DOHH2 (cell line): ENCODE measurements around the gene FMNL2.

Source experiments
- CTCF ChIP-seq: fragments of 200-600 bp; sonication (generic); IDR thresholded peaks from one replicate; pipeline ENCODE4 v1.5.1; 2014; ENCODE audit warnings: antibody characterized with exemption, mild to moderate bottlenecking, low read depth, low read length; ENCODE audit not compliant: poor library complexity, severe bottlenecking
- EZH2phosphoT487 ChIP-seq: fragments of 200-600 bp; sonication (generic); IDR thresholded peaks from 2 replicates; pipeline ENCODE4 v1.6.1; 2017; ENCODE audit warnings: borderline replicate concordance, mild to moderate bottlenecking, antibody characterized with exemption, low read length, moderate library complexity, mixed read lengths

DNA sequence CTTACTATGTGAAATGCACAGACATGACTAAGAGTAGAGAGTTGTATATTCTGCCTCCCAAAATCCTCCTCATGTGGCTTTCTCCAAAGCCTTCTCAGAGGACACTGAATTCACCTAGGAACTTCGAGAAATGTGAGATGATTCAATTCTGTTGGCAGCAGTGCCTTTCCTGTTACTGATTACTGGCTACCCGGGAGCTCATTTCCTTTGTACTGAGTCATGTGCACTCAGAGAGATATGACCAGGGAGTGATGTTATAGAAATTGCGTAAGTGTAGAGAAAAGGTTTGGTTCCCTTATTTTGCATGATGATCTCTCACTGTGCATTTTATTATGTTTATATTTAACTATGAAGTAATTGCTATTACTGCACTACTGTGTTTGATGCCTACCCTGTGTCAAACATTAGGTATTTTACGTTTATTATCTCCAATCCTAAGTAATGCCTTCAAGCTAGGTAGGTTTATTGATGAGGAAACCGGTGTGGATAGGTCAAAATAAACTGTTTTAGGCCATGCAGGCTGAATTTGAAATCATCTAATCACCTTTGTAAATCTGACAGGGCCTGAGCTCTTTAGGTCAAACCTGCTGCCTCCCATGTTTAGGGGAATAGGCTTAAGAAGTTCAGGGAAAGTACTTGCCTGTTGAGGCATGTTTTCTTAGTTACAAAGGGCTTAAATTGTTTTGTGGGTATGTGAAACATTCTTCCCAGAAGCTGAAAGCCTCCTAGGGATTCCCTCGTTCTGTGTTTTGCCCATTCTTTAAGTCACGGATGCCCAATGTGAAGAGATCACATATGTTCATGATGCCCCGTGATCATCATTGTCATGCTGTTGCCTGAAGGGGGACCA is 86.8 kb downstream of the FMNL2 start:
- no peak for TF ChIP-seq CTCF
- TF ChIP-seq EZH2phosphoT487 = no peak
